VCaP (cell line): ENCODE data around the gene GABRA5.
A peak's percentile ranks its signal among the peaks of the same experiment; 100 is the strongest.

ENCODE experiments used
- H3K27ac ChIP-seq: fragments of 450-650 bp; 2 replicates; pipeline ENCODE4 v1.5.1; 2017
- TF ChIP-seq, protein P1 (sequence below): fragments of 450-650 bp; conservative IDR thresholded peaks from 2 replicates; pipeline ENCODE4 v1.5.1; 2017; ENCODE audit warnings: mild to moderate bottlenecking, moderate library complexity

GABRA5 gene

DNA sequence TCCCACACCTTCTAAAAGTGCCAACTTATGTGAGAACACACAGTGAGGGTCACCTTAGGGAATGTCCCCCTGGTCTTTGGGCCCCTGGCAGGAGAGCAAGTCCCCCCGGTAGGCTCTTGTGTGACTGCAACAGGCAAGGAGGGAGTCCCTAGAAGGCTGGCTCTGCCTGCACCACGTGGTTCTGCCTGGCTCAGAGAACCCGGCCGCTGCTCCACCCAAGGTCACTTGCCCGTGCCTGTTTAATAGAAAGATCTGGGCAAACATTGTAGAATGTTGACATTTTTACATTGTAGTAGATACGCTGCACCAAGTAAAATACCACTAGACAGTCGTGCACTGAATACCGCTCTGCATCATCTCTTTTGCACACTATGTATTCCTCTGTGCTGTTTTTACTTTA is 21.9 kb downstream of the GABRA5 start:
- H3K27ac ChIP-seq: peak overlapping the region; percentile 77
- TF ChIP-seq, protein P1, sequence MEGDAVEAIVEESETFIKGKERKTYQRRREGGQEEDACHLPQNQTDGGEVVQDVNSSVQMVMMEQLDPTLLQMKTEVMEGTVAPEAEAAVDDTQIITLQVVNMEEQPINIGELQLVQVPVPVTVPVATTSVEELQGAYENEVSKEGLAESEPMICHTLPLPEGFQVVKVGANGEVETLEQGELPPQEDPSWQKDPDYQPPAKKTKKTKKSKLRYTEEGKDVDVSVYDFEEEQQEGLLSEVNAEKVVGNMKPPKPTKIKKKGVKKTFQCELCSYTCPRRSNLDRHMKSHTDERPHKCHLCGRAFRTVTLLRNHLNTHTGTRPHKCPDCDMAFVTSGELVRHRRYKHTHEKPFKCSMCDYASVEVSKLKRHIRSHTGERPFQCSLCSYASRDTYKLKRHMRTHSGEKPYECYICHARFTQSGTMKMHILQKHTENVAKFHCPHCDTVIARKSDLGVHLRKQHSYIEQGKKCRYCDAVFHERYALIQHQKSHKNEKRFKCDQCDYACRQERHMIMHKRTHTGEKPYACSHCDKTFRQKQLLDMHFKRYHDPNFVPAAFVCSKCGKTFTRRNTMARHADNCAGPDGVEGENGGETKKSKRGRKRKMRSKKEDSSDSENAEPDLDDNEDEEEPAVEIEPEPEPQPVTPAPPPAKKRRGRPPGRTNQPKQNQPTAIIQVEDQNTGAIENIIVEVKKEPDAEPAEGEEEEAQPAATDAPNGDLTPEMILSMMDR: no peak

DNA sequence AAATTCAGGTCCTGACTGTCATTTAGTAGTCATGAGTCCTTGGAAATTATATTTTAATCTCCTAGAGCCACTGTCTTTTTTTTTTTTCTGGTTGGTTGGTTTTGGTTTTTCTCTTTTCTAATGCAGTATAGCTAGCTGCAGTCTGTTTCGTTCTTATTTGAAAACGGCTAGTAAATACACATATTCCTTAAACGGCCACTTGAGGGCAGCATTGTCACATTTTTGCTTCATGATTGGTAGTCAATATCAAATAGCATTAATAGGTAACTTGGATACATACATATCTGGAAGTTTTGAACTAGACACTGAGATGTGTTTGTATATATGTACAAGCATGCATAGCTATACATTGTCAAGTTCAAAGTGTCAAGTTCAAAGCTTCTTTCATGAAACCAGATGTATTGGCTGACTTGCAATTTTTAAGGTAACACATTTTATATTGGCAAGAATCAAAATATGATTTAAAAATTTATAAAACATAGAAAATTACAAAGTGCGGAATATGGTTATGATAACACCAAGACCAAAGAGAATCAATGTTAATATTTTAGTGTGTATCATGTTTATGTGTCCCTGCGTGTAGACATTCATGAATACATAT is 22.5 kb downstream of the GABRA5 start:
- H3K27ac ChIP-seq: peak overlapping the region; percentile 77
- TF ChIP-seq, protein P1: peak; percentile 70

DNA sequence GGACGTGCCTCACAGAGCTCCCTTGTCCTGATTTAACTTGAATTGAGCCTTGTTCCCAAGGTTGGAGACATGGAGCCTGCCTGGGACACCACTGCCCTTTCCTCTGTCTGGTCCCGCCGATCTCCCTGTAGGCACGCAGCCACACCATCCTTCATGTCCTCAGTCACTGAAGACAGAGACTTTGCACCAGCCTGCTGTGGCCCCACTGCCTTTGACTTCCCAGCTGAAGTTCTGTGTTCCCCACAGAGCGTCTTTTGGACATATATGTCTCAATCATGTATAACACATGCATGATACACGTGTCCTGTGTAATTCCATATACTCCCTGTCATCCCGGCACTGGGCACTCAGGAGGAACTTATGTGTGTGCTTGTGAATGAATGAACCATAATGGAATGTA is 23.6 kb downstream of the GABRA5 start:
- TF ChIP-seq, protein P1: no peak
- peak overlapping the region; percentile 73; the same call in 1 of the 2 replicates for H3K27ac ChIP-seq

DNA sequence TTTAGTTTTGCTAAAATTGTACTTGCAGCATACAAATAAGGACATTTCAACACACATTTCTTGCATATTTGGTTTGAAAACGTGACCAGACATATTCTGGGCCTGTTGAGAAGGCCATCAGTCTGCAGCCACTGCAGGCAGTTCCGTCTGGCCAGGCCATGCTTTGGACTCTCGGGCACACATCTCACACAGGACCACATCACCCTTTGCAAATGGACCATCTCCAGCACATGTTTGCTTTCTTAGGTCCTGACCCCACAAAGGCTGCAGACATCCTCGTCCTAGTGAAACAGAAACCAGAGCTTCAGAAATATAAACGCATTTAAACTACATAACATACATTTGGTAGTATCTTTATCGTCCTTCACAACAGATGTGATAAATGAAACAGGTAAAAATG is 24.1 kb downstream of the GABRA5 start:
- peak overlapping the region; percentile 73 for H3K27ac ChIP-seq
- TF ChIP-seq, protein P1: no peak

DNA sequence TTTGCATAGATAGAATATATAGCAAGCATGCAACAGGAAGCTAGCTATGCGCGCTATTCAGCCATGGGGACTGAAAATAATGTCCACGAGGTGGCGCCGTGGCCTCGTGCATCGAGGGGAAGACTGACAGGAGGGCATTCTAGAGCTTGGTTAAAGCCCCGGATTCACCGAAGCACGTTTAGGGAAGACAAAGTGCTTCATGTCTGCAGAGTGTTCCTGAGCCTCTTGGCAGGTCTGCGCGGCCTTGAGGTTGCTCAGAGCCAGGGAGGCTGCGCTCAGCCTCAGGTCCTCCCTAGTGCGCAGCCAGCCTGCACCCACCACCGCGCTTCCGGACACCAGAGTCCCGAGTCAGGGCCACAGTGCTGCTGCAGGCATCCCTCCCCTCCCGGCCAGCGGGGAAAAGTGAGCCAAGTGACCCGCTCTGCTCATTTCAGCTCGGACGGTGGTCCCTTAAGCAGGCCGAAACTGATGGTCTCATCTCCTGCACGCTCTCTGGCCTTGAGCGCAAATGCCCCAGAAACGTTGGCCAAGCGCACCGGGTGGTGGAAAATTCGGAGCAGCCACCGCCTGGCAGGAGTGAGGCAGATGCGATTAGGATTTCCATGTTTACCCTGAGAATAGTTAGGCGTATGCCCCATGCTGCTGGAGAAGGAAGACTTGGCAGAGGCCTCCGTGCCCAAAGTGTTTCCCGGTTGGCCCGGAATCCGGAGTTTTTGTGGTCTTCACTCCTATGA is 24.8 kb downstream of the GABRA5 start:
- H3K27ac ChIP-seq: peak overlapping the region; percentile 73
- TF ChIP-seq, protein P1: peak; percentile 89

DNA sequence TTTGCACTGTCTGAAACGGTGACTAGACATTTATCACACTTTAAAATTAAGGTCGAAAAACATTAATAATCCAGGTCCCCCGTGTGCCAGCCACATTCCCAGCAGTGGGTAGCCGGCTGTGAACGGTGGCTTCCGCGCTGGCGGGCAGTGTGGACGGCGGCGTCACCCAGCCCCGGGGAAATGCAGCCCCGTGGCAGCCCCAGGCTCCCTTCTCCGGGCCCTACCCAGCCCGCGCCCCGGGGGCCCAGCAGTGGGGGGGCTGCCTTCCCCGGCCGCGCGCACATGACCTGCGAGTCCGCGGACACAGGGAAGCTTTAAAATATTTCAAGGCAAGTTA is 25.3 kb downstream of the GABRA5 start:
- H3K27ac ChIP-seq: peak overlapping the region; percentile 73
- TF ChIP-seq, protein P1: no peak

DNA sequence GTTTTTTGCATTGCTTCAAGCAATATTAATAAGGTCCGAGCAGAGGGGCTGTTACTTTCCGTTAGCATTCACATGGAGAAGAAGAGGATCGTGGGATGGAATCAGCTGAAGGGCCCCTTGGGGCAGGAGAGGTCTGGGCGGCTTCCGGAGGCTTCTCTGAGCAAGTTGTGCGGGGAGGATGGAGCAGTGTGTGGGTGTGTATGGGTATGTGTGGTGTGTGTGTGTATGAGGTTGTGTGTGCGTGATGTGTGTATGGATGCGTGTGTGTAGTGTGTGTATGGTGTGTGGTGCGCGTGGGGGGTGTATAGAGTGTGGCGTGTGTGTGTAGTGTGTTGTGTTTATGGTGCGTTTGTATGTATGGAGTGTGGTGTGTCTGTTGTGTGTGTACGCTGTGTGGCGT is 25.8 kb downstream of the GABRA5 start:
- peak overlapping the region; percentile 73 for H3K27ac ChIP-seq
- TF ChIP-seq, protein P1: no peak
